Liver (tissue), 9 donors: ENCODE measurements around the gene GGA1. TPM values are rescaled to one million over a fixed set of nuclear protein-coding genes. Genes with fewer than 3 reads are reported as not detected.
A peak's percentile ranks its signal among the peaks of the same experiment; 100 is the strongest.

Source experiments
- DNase-seq: peaks from one replicate; pipeline ENCODE4 v3.0.0-alpha.2; 2017; ENCODE audit warnings: low spot score
- H3K27ac ChIP-seq, 2 donors: one replicate each; pipeline ENCODE4 v1.7.0; 2013; ENCODE audit warnings: inconsistent platforms in 2 of 2, low read length in 2 of 2, control low read depth in 1 of 2, low read depth in 1 of 2, mild to moderate bottlenecking in 1 of 2
- H3K27me3 ChIP-seq, 4 donors: one replicate each; pipeline versions ENCODE4 v1.6.1 to v1.7.0; 2013; ENCODE audit warnings: low read length in 3 of 4, inconsistent platforms in 1 of 4, mild to moderate bottlenecking in 1 of 4, moderate library complexity in 1 of 4; ENCODE audit not compliant: control insufficient read depth in 4 of 4, insufficient read depth in 4 of 4
- H3K36me3 ChIP-seq, 4 donors: one replicate each; pipeline versions ENCODE4 v1.6.1 to v1.7.0; 2013; ENCODE audit warnings: low read length in 3 of 4, mild to moderate bottlenecking in 3 of 4, low read depth in 1 of 4, moderate library complexity in 1 of 4; ENCODE audit not compliant: control insufficient read depth in 4 of 4, insufficient read depth in 3 of 4
- H3K4me1 ChIP-seq, 4 donors: one replicate each; pipeline versions ENCODE4 v1.6.1 to v1.7.0; 2013; ENCODE audit warnings: low read length in 3 of 4, mild to moderate bottlenecking in 3 of 4, moderate library complexity in 1 of 4; ENCODE audit not compliant: control insufficient read depth in 4 of 4, insufficient read depth in 4 of 4
- H3K4me3 ChIP-seq, 3 donors: one replicate each; pipeline versions ENCODE4 v1.6.1 to v1.7.0; 2013; ENCODE audit warnings: low read length in 3 of 3, control low read depth in 1 of 3, low read depth in 1 of 3, mild to moderate bottlenecking in 1 of 3
- H3K9ac ChIP-seq, 2 donors: one replicate each; pipeline ENCODE4 v1.7.0; 2013; ENCODE audit warnings: low read length in 2 of 2, mild to moderate bottlenecking in 2 of 2, moderate library complexity in 2 of 2, control low read depth in 1 of 2, low read depth in 1 of 2
- H3K9me3 ChIP-seq, 4 donors: one replicate each; pipeline versions ENCODE4 v1.6.1 to v1.7.0; 2013; ENCODE audit warnings: low read length in 3 of 4; ENCODE audit not compliant: control insufficient read depth in 4 of 4
- EGR1 ChIP-seq, 2 donors: IDR thresholded peaks; 2 replicates each; pipeline ENCODE4 v1.6.1; 2016 to 2018; ENCODE audit warnings: antibody characterized with exemption in 2 of 2, low read depth in 2 of 2
- FOXA1 ChIP-seq: IDR thresholded peaks from 2 replicates; pipeline ENCODE4 v1.6.1; 2016; ENCODE audit warnings: antibody characterized with exemption
- GABPA ChIP-seq, 2 donors: IDR thresholded peaks in 1 of 2; conservative IDR thresholded peaks in 1 of 2; 2 replicates each; pipeline ENCODE4 v1.6.1; 2016; ENCODE audit warnings: antibody characterized with exemption in 2 of 2, mild to moderate bottlenecking in 1 of 2, moderate library complexity in 1 of 2
- HNF4A ChIP-seq, 2 donors: conservative IDR thresholded peaks; 2 replicates each; pipeline ENCODE4 v1.6.1; 2016; ENCODE audit warnings: antibody characterized with exemption in 2 of 2, mild to moderate bottlenecking in 2 of 2
- HNF4G ChIP-seq: IDR thresholded peaks from 2 replicates; pipeline ENCODE4 v1.6.1; 2016; ENCODE audit warnings: antibody characterized with exemption
- JUND ChIP-seq, 2 donors: IDR thresholded peaks; 2 replicates each; pipeline ENCODE4 v1.6.1; 2016; ENCODE audit warnings: antibody characterized with exemption in 2 of 2
- NR2F2 ChIP-seq: IDR thresholded peaks from 2 replicates; pipeline ENCODE4 v1.6.1; 2016; ENCODE audit warnings: antibody characterized with exemption
- RAD21 ChIP-seq, 2 donors: IDR thresholded peaks; 2 replicates each; pipeline ENCODE4 v1.6.1; 2016; ENCODE audit warnings: antibody characterized with exemption in 2 of 2, mild to moderate bottlenecking in 2 of 2
- RXRA ChIP-seq, 2 donors: IDR thresholded peaks; 2 replicates each; pipeline ENCODE4 v1.6.1; 2017 to 2018; ENCODE audit warnings: antibody characterized with exemption in 2 of 2, mild to moderate bottlenecking in 1 of 2
- SP1 ChIP-seq: IDR thresholded peaks from 2 replicates; pipeline ENCODE4 v1.6.1; 2018; ENCODE audit warnings: antibody characterized with exemption, mild to moderate bottlenecking
- TAF1 ChIP-seq: conservative IDR thresholded peaks from 2 replicates; pipeline ENCODE4 v1.6.1; 2016; ENCODE audit warnings: antibody characterized with exemption, mild to moderate bottlenecking
- YY1 ChIP-seq: IDR thresholded peaks from 2 replicates; pipeline ENCODE4 v1.6.1; 2016; ENCODE audit warnings: antibody characterized with exemption, mild to moderate bottlenecking
- WGBS: extraction: QIAGEN DNeasy Blood & Tissue Kit; methylation state at CpG from one replicate; pipeline ENCODE4 v1.1.7; 2013; 5-methylcytosine and 5-hydroxymethylcytosine counted together
- polyA plus RNA-seq, 2 donors: library from polyadenylated mRNA; stranded (reverse) in 1 of 2; unstranded in 1 of 2; fragments of 200-250 nt in 1 of 2; fragments of >200 nt in 1 of 2; fragmentation: Nextera tagmentation in 1 of 2; extraction: Ambion mirVana in 1 of 2; gene quantifications; one replicate each; pipeline versions ENCODE4 v1.2.1 to v1.2.3, GENCODE V29; 2013 to 2015
- total RNA-seq, 2 donors: library from RNA; depleted of rRNA; stranded (reverse); fragments of >200 nt; gene quantifications; one replicate each; pipeline ENCODE4 v1.2.3, GENCODE V29; 2014
- TF ChIP-seq, protein P1 (sequence below): IDR thresholded peaks from 2 replicates; pipeline ENCODE4 v1.6.1; 2016; ENCODE audit warnings: antibody characterized with exemption
- TF ChIP-seq, protein P2 (sequence below): fragments of 150-350 bp; IDR thresholded peaks from 2 replicates; pipeline ENCODE4 v1.5.1; 2017; ENCODE audit warnings: improper control_type of control experiment, low read depth, low read length; ENCODE audit not compliant: missing input control
- TF ChIP-seq, protein P3 (sequence below): IDR thresholded peaks from 2 replicates; pipeline ENCODE4 v1.6.1; 2016; ENCODE audit warnings: antibody characterized with exemption
- TF ChIP-seq, protein P4 (sequence below): IDR thresholded peaks from 2 replicates; pipeline ENCODE4 v1.6.1; 2016; ENCODE audit warnings: antibody characterized with exemption
- donor health status: healthy.
- donor health status: healthy.
- donor health status: healthy.
- donor health status: healthy.
- donor health status: healthy.

Gene GGA1
- total and polyA plus RNA-seq, 4 donors, result 15.1 to 26.4 (median 17.8) TPM

- TF ChIP-seq FOXA1 (no peak), YY1 (no peak), HNF4G (no peak), RAD21 (IDR thresholded peaks at IDR 0.05) (no peak), TAF1 (no peak), EGR1 (IDR thresholded peaks at IDR 0.05; ENCODE audit: low read depth in 2 of 2) (no peak), GABPA (IDR thresholded peaks at IDR 0.05 in 1 of 2, conservative IDR thresholded peaks at IDR 0.05 in 1 of 2) (peak in 1 of 2 donors; percentile 7), HNF4A (conservative IDR thresholded peaks at IDR 0.05) (peak; percentile 30), JUND (IDR thresholded peaks at IDR 0.05) (peak in 1 of 2 donors; percentile 15), RXRA (IDR thresholded peaks at IDR 0.05) (peak; percentile 22 to 39), SP1 (peak; percentile 28), NR2F2 (no peak)
- TF ChIP-seq, protein P1, sequence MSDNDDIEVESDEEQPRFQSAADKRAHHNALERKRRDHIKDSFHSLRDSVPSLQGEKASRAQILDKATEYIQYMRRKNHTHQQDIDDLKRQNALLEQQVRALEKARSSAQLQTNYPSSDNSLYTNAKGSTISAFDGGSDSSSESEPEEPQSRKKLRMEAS, result no peak
- TF ChIP-seq, protein P2, sequence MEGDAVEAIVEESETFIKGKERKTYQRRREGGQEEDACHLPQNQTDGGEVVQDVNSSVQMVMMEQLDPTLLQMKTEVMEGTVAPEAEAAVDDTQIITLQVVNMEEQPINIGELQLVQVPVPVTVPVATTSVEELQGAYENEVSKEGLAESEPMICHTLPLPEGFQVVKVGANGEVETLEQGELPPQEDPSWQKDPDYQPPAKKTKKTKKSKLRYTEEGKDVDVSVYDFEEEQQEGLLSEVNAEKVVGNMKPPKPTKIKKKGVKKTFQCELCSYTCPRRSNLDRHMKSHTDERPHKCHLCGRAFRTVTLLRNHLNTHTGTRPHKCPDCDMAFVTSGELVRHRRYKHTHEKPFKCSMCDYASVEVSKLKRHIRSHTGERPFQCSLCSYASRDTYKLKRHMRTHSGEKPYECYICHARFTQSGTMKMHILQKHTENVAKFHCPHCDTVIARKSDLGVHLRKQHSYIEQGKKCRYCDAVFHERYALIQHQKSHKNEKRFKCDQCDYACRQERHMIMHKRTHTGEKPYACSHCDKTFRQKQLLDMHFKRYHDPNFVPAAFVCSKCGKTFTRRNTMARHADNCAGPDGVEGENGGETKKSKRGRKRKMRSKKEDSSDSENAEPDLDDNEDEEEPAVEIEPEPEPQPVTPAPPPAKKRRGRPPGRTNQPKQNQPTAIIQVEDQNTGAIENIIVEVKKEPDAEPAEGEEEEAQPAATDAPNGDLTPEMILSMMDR, result peak; percentile 3
- TF ChIP-seq, protein P3, sequence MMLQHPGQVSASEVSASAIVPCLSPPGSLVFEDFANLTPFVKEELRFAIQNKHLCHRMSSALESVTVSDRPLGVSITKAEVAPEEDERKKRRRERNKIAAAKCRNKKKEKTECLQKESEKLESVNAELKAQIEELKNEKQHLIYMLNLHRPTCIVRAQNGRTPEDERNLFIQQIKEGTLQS, result no peak
- TF ChIP-seq, protein P4, sequence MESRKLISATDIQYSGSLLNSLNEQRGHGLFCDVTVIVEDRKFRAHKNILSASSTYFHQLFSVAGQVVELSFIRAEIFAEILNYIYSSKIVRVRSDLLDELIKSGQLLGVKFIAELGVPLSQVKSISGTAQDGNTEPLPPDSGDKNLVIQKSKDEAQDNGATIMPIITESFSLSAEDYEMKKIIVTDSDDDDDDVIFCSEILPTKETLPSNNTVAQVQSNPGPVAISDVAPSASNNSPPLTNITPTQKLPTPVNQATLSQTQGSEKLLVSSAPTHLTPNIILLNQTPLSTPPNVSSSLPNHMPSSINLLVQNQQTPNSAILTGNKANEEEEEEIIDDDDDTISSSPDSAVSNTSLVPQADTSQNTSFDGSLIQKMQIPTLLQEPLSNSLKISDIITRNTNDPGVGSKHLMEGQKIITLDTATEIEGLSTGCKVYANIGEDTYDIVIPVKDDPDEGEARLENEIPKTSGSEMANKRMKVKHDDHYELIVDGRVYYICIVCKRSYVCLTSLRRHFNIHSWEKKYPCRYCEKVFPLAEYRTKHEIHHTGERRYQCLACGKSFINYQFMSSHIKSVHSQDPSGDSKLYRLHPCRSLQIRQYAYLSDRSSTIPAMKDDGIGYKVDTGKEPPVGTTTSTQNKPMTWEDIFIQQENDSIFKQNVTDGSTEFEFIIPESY, result no peak
- H3K4me1 ChIP-seq, result peaks cover 7 to 55% (median 39%) of the 10 kb centered on the region in 4 donors
- no peak for DNase-seq
- peak overlapping the region; percentile 80 to 84 for H3K27ac ChIP-seq
- peaks cover 0 to 10% (median 3%) of the 10 kb centered on the region in 4 donors for H3K36me3 ChIP-seq
- no peaks in the 10 kb centered on the region for H3K9me3 ChIP-seq
- no peak overlapping the region for H3K9ac ChIP-seq
- H3K4me3 ChIP-seq, result no peak overlapping the region
- H3K27me3 ChIP-seq, result no peaks in the 10 kb centered on the region
- 37% methylated on average over 24 of the region's 24 CpGs for WGBS
Measured at GRCh38 chr22:37633625-37634416, 25.2 kb downstream of the GGA1 start.

DNA sequence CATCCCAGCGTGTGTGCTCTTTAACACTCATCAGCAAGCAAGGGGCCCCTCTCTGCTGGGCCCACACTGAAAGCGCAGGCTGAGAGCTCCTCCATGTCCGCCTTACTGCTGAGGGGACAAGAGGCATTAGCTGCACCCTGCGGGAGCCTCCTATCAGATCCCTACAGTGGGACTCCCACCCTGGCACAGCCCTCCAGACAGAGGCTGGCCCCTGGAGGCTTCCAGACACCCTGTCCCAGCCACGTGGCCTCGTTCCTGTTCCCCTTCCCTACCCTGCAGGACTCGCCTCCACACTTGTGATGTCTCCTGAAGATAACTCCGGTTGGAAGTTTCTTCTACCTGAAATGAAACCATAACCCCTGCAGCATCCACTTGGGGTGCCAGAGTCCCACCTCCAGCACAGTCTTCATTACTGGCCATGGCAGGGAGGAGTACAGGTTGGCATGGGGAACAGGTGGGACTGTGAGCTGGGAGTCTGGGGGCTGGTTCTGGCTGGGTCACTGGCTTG lies 25.8 kb downstream of the GGA1 start:
- Histone ChIP-seq H3K4me1 (peaks cover 9 to 59% (median 41%) of the 10 kb centered on the region in 4 donors), H3K9ac (no peak overlapping the region), H3K36me3 (peaks cover 0 to 6% (median 3%) of the 10 kb centered on the region in 4 donors), H3K9me3 (no peaks in the 10 kb centered on the region), H3K27me3 (no peaks in the 10 kb centered on the region), H3K4me3 (no peak overlapping the region), H3K27ac (peak overlapping the region; percentile 80 to 84)
- DNase-seq, result no peak
- WGBS, result 66% methylated on average over 8 of the region's 8 CpGs
- TF ChIP-seq NR2F2 (no peak), HNF4A (conservative IDR thresholded peaks at IDR 0.05) (no peak), FOXA1 (no peak)
